AG09309 (cell line): Measurements from ENCODE around the gene METTL22.

Source experiments
- DNase-seq: peaks from one replicate; pipeline ENCODE4 v3.0.0-alpha.2; 2010; ENCODE audit warnings: low read depth
- H3K4me3 ChIP-seq: 2 replicates; pipeline ENCODE4 v1.5.1; 2011; ENCODE audit warnings: mild to moderate bottlenecking, low read depth, low read length, moderate library complexity; ENCODE audit not compliant: control insufficient read depth
- TF ChIP-seq, protein P1 (sequence below): IDR thresholded peaks from 2 replicates; pipeline ENCODE4 v1.5.1; 2011; ENCODE audit warnings: mild to moderate bottlenecking, low read depth, low read length, inconsistent platforms; ENCODE audit not compliant: insufficient read depth, control insufficient read depth; ENCODE audit errors: missing control alignments

The METTL22 gene

DNA sequence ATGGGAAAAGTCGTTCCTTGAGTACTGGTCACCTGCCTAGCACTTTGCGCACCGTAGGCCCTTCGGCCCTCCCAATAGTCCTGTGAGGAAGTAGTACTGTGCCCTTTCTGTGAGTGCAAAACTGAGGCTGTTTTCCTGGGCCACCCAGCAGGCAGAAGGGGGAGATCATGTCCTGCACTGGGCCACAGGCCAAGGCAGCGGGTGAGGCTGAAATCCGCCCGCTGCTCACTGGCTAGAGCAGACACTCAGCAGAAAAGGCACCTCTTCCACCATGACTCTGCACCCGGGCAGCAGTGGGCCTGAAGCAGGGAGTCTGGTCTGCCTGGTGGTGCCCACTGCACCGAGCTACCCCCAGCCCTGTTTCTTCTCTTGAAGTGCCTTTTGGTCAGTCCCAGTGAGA, 20.2 kb downstream of the METTL22 start:
- no peak overlapping the region for H3K4me3 ChIP-seq
- no peak for DNase-seq
- TF ChIP-seq, protein P1, sequence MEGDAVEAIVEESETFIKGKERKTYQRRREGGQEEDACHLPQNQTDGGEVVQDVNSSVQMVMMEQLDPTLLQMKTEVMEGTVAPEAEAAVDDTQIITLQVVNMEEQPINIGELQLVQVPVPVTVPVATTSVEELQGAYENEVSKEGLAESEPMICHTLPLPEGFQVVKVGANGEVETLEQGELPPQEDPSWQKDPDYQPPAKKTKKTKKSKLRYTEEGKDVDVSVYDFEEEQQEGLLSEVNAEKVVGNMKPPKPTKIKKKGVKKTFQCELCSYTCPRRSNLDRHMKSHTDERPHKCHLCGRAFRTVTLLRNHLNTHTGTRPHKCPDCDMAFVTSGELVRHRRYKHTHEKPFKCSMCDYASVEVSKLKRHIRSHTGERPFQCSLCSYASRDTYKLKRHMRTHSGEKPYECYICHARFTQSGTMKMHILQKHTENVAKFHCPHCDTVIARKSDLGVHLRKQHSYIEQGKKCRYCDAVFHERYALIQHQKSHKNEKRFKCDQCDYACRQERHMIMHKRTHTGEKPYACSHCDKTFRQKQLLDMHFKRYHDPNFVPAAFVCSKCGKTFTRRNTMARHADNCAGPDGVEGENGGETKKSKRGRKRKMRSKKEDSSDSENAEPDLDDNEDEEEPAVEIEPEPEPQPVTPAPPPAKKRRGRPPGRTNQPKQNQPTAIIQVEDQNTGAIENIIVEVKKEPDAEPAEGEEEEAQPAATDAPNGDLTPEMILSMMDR = no peak

DNA sequence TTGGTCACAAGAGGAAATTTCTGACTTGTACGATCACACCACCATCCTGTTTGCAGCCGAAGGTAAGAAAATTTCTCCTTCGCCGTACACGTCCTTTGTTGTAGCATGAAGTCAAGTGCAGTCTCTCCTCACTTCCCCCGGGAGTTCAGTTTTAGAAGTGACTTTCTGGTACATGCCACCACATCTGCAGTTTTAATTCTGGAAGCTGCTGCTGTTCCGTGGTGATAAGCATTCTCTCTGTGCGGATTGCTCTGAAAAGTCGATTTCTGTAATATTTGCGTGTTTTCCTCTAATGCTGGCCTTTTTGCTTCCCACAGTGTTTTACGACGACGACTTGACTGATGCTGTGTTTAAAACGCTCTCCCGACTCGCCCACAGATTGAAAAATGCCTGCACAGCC, 20.6 kb downstream of the METTL22 start:
- H3K4me3 ChIP-seq = no peak overlapping the region
- no peak for DNase-seq
- TF ChIP-seq, protein P1 = no peak

DNA sequence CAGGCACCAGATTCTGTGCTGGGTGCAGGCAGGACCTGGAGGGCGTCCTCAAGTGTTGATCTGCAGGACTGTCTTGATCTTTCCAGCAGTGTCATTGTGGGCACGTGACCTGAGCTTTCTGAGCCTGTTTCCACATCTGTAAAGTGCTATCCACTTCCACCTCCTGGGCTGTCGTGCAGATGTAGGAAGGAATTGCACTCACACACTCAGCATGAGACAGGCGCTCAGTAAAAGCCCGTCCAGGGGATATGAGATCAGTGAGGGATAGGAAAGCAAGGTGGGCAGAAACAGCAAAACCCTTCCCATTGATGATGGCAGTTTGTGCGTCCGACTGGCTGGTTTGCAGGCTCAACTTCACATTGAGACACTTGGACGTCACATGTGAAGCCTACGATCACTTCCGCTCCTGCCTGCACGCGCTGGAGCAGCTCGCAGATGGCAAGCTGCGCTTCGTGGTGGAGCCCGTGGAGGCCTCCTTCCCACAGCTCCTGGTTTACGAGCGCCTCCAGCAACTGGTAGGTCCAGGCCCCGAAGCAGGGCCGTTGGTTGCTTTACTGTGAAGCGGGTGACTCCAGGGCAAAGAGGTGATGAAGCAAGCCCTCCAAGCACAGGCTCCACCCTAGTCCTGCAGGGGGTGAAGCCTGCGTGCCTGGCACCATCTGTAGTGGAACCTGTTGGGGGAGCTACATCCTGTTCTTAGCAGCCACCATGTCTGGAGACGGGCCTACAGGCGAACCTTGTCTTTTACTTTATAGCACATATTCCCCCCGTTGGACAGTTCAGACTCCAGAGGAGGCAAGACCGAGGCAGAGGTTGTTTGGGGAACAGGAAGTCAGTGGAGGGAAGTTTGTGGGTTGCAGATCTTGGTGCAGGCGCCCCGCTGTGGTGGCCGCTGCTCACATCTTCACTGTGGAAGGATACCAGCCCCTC, 23.0 kb downstream of the METTL22 start:
- H3K4me3 ChIP-seq = no peak overlapping the region
- TF ChIP-seq, protein P1 = no peak
- DNase-seq = no peak

DNA sequence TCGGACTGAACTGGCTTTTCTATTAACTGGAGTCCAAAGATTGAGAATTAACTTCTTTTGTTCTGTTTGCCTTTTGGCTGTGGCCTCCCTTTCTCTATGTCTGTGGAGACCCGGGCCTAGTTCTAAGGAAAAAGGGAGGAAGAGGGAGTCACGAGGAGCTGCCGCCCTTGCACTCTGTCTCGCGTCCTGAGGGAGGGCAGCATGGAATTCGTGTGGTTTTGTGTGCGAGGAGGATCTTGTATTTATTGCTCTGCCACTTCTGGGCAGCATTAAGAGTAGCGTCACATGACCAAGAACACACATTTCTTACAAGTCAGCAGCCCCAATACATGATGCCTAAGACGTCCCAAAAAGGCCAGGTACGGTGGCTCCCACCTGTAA, 23.6 kb downstream of the METTL22 start:
- no peak overlapping the region for H3K4me3 ChIP-seq
- TF ChIP-seq, protein P1 = no peak
- DNase-seq = no peak

DNA sequence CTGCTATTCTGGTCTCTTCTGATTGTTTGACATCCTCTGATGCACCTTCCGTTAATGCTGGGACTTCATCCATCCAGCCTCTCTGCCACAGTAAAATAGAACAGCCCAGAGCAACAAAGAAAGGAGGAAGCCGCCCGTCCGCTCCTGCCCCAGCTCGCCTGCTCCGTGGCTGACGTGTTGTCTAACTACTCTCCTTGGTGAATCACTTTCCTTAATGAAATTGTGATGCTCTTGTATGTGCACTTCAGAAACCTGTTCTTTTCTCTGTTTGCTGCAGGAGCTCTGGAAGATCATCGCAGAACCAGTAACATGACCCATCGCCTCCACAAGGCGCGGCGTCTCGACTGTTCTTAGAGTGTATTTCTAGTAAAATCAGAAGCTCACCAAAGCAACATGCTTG, 24.3 kb downstream of the METTL22 start:
- DNase-seq = no peak
- TF ChIP-seq, protein P1 = no peak
- no peak overlapping the region for H3K4me3 ChIP-seq

DNA sequence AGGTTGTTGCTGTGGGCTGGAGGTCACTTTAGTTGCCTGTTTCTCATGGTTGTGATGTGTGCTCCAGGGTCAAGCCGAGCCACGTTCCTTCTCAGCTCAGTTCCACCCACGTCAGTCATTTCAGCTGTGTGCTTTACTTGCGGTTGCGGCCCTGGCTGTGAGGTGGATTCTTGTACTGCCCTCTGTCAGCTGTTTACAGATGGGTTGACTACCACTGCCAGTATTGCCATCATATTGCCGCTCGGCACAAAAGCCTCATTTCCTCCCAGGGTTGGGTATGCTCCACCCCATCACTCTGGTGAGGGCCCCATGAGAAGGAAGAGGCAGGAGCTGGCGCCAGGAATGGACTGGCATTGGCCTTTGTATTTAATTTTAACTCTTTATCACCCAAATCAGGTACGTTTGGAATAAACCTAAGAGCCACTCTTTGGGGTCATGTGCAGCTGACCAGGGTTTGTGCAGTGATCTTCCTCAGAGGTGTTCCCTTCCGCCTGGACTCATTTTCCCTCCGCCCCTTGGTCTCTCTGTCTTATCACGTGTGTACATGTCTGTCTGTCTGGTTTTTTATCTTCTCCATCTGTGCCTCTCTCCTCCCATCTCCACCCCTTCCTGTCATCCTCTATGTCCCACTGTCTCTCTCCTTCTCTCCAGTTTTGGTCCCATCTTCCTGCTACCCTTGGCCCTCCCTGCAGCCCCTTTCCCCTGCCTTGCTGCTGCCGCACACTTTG, 25.0 kb downstream of the METTL22 start:
- TF ChIP-seq, protein P1 = no peak
- no peak for DNase-seq
- no peak overlapping the region for H3K4me3 ChIP-seq
